CD4-positive, alpha-beta T cell treated with Interleukin-2 at 100 ng/mL for 4 hours (primary cell): ENCODE measurements around the gene EFCAB5.
"Not testable (repeated sequence)": the region's sequence is repeated elsewhere in the genome, so short reads cannot be mapped to it uniquely, and the experiment has no call there.

Experiments used
- DNase-seq: peaks from one replicate; pipeline ENCODE4 v3.0.0-alpha.2; 2020; ENCODE audit warnings: low spot score

EFCAB5 gene

GRCh38 chr17:30095507-30096244 lies 154.2 kb downstream of the EFCAB5 start:
- peak; percentile 25 for DNase-seq

- DNase-seq: no peak
These were observed 160.4 kb downstream of the EFCAB5 start for GRCh38 chr17:30101686-30102390.

DNA sequence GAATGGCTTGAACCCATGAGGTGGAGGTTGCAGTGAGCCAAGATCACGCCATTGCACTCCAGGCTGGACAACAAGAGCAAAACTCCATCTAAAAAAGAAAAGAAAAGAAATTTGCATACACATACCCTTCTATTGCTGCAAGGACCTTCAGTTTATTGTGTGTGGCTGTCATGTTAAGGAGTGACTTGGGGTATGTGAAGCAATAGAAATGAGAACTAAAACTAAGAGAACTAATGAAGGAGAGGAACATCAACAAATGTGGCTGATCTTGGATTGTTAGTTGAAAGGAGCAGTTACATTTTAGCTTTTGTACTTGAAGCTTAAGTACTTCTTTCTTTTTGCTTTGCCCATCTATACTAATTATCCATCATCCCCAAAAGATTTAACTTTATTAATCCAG lies 162.5 kb downstream of the EFCAB5 start:
- no peak for DNase-seq

DNA sequence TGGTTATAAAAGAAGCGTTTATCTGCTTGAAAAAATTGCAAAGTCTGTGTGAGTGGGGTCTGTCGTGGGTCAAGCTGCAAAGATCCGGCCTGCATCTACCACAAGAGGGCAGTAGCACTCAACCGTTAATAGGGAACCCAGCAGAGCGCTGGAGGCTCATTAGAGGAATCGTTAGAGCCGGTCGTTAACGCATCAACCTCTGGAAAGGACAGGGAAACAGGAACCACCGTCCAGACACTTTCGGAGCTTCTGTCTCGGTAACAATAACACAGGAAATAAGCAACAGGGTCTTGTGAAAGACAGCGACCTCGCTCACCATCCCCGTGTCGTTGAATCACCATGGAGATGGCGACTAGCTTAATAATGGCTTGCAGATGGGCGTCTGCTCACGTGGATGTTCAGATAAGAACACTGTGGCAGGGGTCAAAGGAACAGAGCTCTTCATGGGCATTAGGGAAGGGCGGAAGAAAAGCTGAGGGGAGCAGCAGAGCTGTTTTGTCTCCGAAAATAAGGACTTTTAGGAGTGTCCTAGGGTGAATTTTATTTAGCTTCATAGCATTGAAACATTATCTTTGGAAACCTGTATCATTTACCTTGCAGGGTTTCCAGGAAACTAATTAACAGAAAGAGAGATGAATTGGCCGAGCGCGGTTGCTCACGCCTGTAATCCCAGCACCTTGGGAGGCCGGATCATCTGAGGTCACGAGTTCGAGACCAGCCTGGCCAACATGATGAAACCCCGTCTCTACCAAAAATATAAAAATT lies 163.3 kb downstream of the EFCAB5 start:
- DNase-seq: peak; percentile 74

DNA sequence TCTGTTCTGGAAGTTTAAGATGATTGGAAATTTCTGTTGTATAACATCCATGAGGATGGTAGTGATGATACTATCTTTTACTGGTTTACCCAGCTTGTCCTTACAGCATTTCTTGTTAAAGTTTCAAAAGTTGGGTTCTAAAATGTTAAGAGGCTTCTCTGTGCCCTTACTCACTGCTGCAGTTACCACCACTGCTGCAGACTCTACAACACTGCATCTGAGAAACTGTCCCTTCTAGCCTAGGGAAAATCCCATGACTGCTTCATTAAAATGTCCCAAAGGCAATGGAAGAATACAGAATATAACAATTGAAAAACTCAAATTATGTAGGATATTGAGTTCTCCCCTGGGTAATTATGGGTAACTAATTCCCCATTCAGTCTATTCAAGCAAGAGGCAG lies 171.4 kb downstream of the EFCAB5 start:
- no peak for DNase-seq

DNA sequence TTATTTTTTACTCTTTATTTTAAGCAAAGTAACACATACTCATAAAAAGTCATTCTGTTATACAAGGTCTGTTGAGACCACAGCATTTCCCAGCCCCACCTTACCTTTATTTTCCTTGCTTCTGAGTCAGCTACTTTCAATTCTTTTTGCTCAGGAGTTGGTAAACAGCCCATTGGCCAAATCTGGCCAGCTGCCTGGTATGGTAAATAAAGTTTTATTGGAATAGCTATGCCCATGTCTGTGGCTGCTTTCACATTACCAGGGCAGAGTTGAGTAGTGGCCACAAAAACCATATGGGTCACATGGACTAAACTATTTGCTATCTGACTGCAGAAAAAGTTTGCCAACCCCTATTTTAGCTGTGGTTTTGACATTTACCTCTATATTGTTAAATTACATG lies 171.8 kb downstream of the EFCAB5 start:
- DNase-seq: no peak

DNA sequence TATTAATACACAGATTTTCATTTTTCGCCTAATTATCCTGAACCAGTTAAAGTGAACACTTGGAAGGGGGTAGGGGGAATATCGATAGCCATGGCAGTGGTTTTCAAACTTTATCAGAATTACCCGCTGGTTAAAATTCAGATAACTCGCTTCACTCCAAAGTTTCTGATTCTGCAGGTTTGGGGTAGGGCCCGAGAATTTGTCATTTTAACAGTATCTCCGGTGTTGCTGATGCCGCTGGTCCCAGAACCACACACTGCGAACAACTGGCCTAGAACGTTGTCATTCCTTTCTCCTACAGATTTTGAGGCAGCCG lies 174.9 kb downstream of the EFCAB5 start:
- DNase-seq: no peak

DNA sequence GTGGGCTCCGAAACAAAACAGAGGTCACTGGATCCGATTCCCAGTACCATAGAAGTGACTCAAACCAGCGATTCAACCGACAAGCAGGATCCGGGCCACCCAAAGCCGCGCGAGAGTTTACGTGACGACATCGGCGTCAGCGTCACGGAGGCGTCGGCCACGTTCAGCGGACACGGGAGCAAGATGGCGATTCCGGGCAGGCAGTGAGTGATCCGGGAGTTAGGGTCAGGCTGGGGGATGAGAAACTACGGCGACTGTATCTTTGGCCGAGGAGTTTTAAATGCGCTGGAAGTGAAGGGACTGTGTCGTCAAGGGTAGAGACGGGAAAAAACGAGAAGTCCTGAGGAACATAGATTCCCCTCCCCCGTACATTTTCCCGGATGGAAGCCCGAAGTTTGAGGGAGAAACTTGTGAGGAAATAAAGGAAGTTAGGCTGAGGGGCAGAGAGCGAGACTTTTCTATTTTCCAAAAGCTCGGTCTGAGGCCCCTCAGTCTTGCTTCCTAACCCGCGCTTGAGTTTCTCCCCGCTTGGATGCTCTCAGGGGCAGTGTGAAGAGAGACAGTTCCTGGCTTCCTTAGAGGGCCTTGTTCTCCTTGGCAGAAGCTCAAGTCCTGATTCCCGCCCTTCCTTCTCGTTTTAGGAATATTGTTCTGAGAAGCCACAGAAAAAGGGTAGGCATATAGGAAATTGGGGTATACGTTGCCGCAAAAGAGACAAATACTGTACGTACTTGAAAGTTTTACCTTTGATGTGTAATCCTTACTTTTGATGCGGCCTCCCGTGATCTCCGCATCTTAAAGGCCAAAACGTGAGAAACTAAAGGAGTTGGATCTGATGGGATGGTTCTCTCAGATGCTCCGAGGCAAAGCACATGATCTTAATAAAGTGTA lies 175.5 kb downstream of the EFCAB5 start, which contains the start of gene NSRP1:
Gene NSRP1 (plus strand): TSS at position 156 of the 891 bp plus-strand sequence. CDS start 28 bp downstream, at position 184.
- peak; percentile 94 for DNase-seq

DNA sequence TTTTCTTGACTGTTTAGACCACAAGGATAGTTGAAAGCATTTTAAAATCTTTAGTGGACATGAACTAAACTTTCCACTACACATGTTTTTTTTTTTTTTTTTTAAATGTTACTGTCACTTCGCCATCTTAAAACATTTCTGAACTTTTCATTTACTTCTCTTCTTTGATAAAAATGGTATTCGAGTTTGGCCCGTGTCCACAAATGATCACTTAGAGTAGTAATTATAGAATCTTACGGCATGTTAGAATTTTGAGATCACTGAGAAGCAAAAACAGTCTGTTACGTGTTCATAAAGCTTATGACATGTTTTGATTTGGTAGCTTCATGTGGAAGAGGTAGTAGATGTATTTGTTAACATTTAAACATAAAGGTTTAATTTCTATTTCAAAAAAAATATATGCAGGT lies 176.2 kb downstream of the EFCAB5 start:
- no peak for DNase-seq

DNA sequence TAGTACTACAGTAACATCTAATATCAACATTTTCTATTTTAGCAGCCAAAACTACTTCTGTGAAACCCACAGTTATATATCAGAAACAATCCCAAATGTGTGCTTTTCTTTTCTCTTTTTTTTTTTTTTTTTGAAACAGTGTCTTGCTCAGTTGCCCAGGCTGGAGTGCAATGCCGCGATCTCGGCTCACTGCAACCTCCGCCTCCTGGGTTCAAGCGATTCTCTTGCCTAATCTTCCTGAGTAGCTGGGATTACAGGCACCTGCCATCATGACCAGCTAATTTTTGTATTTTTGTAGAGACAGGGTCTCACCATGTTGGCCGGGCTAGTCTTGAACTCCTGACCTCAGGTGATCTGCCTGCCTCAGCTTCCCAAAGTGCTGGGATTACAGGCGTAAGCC lies 177.2 kb downstream of the EFCAB5 start:
- DNase-seq: not testable (repeated sequence)

DNA sequence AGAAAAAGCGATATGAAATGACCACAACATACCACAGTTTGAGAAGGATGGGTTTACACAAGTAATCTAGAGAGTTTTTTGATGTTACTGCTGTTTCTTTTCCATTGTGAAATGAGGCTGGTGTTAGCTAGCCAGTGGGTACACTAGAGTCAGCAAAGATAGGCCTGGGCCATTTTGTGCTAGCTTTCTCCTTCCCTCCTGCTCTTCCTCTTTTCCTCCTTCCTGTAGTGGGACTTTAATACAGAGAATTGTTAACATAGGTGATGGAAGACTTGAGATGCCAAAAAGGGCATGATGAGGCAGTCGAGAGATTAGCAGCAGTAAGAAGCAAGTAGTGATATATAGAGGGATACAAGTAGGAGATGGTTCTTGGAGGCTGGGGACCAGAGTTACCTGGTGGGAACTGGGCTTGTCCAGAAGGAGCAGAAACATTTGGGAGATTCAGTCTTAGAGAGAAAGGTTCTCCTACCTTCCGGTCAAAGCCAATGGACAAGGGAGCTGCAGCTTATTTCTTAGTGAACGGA lies 182.9 kb downstream of the EFCAB5 start:
- no peak for DNase-seq

DNA sequence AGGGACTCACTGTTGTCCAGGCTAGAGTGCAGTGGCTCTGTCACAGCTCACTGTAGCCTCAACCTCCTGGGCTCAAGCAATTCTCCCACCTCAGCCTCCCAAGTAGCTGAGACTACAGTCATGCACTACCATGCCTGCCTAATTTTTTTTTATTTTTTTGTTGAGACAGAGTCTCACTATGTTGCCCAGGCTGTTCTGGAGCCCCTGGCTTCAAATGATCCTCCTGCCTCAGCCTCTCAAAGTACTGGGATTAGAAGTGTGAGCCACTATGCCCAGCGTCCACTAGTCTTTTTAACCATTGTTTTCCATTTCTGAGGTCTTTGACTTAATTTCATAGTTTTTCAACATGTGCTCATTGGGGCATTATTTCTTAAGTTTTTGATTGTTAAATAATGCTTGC lies 188.7 kb downstream of the EFCAB5 start:
- no peak for DNase-seq

DNA sequence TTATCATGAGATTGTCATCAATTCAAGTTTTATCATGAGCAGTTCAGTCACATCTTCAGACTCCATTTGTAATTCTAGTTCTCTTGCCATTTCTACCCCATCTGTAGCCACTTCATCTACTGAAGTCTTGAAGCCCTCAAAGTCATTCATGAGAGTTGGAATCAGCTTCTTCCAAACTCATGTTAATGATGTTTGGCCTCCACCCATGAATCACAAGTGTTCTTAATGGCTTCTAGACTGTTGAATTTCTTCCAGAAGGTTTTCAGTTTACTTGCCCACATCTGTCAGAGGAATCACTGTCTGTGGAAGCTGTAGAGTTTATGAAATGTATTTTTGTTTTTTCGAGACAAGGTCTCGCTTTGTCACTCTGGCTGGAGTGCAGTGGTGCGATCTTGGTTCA lies 191.2 kb downstream of the EFCAB5 start:
- DNase-seq: no peak

GRCh38 chr17:30133197-30133596 lies 191.8 kb downstream of the EFCAB5 start:
- no peak for DNase-seq

DNA sequence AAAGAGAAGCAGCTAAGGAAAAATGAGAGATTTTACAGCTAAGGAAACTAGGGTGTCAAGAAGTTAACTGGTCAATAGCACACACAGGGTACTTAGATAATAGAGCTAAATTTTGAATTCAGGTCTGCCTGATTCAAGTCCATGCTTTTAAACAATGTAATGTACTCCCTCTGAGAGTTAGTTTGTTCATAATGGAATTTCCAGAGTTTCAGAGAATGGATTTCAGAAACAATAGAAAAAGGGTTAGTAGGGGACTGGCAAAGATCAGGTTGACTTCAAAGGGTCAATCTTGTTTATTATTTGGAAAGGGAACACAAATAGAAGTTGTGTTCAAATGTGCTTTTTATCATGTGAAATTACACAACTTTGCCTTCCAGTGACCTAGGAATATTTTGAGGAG lies 193.1 kb downstream of the EFCAB5 start:
- no peak for DNase-seq

DNA sequence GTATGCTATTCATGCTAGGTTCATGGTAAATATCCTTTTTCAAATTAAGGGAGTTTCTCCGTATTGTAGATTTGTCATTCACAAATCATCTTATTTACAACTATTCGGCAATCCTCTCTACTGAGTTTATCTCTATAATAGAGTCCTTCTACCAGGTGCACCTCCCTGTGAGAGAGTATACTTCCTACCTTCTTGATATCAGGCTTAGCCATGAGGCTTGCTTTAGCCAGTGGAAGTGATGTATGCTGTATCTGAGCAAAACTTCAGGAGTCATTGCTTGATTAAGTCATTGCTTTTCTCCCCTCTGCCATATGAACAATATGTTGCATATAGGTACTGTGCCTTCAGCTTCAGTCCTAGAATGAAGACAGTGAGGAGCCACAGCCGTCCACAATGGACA lies 195.7 kb downstream of the EFCAB5 start:
- DNase-seq: no peak

- DNase-seq: not testable (repeated sequence)
These were observed 206.4 kb downstream of the EFCAB5 start for GRCh38 chr17:30147860-30148259.

GRCh38 chr17:30148376-30148775 lies 206.9 kb downstream of the EFCAB5 start:
- DNase-seq: no peak

GRCh38 chr17:30151471-30151870 lies 210.0 kb downstream of the EFCAB5 start:
- DNase-seq: no peak

DNA sequence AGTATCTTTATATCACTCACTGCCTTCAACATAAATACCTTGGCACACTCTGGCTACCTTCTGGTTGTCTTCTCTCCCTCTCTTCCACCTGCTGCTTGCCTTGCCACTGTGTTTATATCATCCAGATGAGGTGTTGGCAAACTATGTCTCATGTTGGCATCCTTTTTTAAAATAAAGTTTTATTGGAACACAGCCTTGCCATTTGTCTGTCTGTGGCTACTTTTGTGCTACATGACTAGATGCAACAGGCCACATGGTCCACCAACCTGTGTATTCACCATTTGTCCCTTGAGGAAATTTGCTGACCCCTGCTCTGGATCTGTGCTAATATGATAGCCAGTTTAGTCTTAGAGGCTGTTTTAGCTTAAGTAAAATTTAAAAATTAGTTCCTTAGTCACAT lies 212.0 kb downstream of the EFCAB5 start:
- DNase-seq: no peak

DNA sequence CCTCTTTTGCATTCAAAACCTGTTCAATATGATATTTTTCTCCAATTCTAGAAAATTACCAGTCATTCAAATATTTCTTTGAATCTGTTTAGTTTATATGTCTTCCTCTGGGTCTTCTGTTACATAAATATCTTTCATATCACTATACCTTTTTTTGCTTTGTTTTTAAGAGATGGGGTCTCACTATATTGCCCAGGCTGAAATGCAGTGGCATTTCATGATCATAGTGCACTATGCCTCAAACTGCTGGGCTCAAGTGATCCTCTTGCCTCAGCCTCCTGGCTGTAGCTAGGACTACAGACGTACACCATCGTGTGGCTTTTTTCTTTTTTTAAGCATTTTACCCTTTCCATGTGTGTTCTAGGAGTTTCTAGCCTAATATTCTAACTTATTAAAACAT lies 214.0 kb downstream of the EFCAB5 start:
- DNase-seq: no peak
